Caco-2 (cell line): ENCODE measurements around the gene TFPT. TPM values are rescaled to one million over a fixed set of nuclear protein-coding genes. Genes with fewer than 3 reads are reported as not detected.

Source experiments
- BruUV-seq: library from RNA; stranded (reverse); fragments of 400-500 nt; replicated peaks from 2 replicates; lab custom pipeline; 2021; lab: Mats Ljungman, UMichigan
- CTCF ChIA-PET: fragments of 300-600 bp; sonication (Branson Sonifier 250); formaldehyde crosslinking; loops from one replicate; lab custom pipeline; 2022; ENCODE audit warnings: antibody characterized with exemption; lab: Charles Lee
- POLR2A ChIA-PET: fragments of 300-600 bp; sonication (Branson Sonifier 250); formaldehyde crosslinking; loops from one replicate; lab custom pipeline; 2022; ENCODE audit warnings: antibody characterized with exemption; lab: Charles Lee
- DNase-seq, 2 experiments: peaks; one replicate each; pipeline versions ENCODE4 v3.0.0 to v3.0.0-alpha.2; 2020 to 2022
- H3K27me3 ChIP-seq: replicated peaks from 2 replicates; pipeline ENCODE4 v1.6.0; 2011; ENCODE audit warnings: low read length; ENCODE audit not compliant: control insufficient read depth, insufficient read depth
- H3K36me3 ChIP-seq: 2 replicates; pipeline ENCODE4 v1.5.1; 2011; ENCODE audit warnings: low read length; ENCODE audit not compliant: control insufficient read depth, insufficient read depth
- H3K4me1 ChIP-seq: fragments of 250-450 bp; sonication (Bioruptor Pico); 2 replicates; pipeline ENCODE4 v1.5.1; 2020; ENCODE audit warnings: mild to moderate bottlenecking
- H3K4me3 ChIP-seq: 2 replicates; pipeline ENCODE4 v1.5.1; 2011; ENCODE audit warnings: low read depth, mild to moderate bottlenecking, control low read depth, low read length
- H3K9me3 ChIP-seq: fragments of 250-450 bp; sonication (Bioruptor Pico); 2 replicates; pipeline ENCODE4 v1.5.1; 2020; ENCODE audit warnings: mild to moderate bottlenecking, moderate library complexity
- H3K27ac Mint-ChIP-seq: one replicate; pipeline ENCODE4 v1.8.0; 2022; ENCODE audit warnings: mixed read lengths; ENCODE audit not compliant: unreplicated experiment
- H3K27me3 Mint-ChIP-seq: one replicate; pipeline ENCODE4 v1.8.0; 2022; ENCODE audit warnings: mixed read lengths; ENCODE audit not compliant: insufficient read depth, unreplicated experiment
- H3K36me3 Mint-ChIP-seq: one replicate; pipeline ENCODE4 v1.8.0; 2022; ENCODE audit warnings: mild to moderate bottlenecking, mixed read lengths; ENCODE audit not compliant: insufficient read depth, unreplicated experiment
- H3K4me1 Mint-ChIP-seq: one replicate; pipeline ENCODE4 v1.8.0; 2022; ENCODE audit warnings: low read depth, mixed read lengths; ENCODE audit not compliant: unreplicated experiment
- H3K4me3 Mint-ChIP-seq: one replicate; pipeline ENCODE4 v1.8.0; 2022; ENCODE audit warnings: mild to moderate bottlenecking, moderate library complexity, mixed read lengths; ENCODE audit not compliant: unreplicated experiment
- H3K9me3 Mint-ChIP-seq: one replicate; pipeline ENCODE4 v1.8.0; 2022; ENCODE audit warnings: mixed read lengths; ENCODE audit not compliant: unreplicated experiment
- intact Hi-C: fragments of 100-400 bp; cut with micrococcal nuclease; formaldehyde crosslinking; loops from one replicate; pipeline ENCODE4 v1.10.0; 2022; ENCODE audit not compliant: unreplicated experiment
- total RNA-seq: library from RNA; stranded (reverse); gene quantifications from 2 replicates; pipeline ENCODE4 v1.2.3, GENCODE V29; 2022
- TF ChIP-seq, protein P1 (sequence below), 2 experiments: fragments of 200-600 bp in 1 of 2; IDR thresholded peaks; 1 replicate in 1 of 2; 2 replicates in 1 of 2; pipeline versions ENCODE4 v1.5.1 to v1.8.0; 2011 to 2022; ENCODE audit warnings: antibody characterized with exemption in 1 of 2, control low read depth in 1 of 2, inconsistent platforms in 1 of 2, low read depth in 1 of 2, low read length in 1 of 2, mild to moderate bottlenecking in 1 of 2, moderate library complexity in 1 of 2; ENCODE audit not compliant: insufficient read depth in 1 of 2, severe bottlenecking in 1 of 2, unreplicated experiment in 1 of 2

The TFPT gene
- total RNA-seq, 1 experiment from 2014 or later, result 23.0 TPM

DNA sequence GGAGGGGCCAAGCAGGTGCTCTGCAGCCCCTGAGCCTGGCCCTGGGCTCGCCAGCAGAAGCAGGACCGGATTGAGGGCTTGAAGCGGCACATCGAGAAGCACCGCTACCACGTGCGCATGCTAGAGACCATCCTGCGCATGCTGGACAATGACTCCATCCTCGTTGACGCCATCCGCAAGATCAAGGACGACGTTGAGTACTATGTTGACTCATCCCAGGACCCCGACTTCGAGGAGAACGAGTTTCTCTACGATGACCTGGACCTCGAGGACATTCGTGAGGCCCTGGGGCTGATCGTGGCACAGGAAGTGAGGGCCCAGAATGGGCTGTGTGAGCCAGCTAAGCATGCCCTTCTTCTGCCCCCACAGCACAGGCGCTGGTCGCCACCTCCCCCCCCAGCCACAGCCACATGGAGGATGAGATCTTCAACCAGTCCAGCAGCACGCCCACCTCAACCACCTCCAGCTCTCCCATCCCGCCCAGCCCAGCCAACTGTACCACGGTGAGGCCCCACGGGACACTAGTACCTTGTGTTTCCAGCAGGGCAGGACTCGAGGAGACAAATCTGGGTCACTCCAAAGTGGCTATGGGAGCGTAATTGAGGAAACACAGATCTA, 30.2 kb upstream of the TFPT start:
- intact Hi-C loops, result no loop called here
- no peak overlapping the region for H3K4me3 ChIP-seq
- no peaks in the 10 kb centered on the region for H3K9me3 ChIP-seq
- no peaks in the 10 kb centered on the region for H3K4me1 ChIP-seq
- DNase-seq, result no peak
- no TSS peak for BruUV-seq
- CTCF ChIA-PET, result no interaction called here
- peaks cover 12% of the 10 kb centered on the region for H3K36me3 ChIP-seq
- Mint-ChIP-seq H3K27ac (no peak overlapping the region), H3K27me3 (no peaks in the 10 kb centered on the region), H3K9me3 (no peaks in the 10 kb centered on the region), H3K4me1 (no peaks in the 10 kb centered on the region), H3K4me3 (no peak overlapping the region), H3K36me3 (peaks cover 87% of the 10 kb centered on the region)
- POLR2A ChIA-PET, result interaction anchor here (0.6 kb wide), 1 partner anchor 8 kb away, joined by 3 read pairs; the partner anchor contains the start of gene CNOT3
- TF ChIP-seq, protein P1, sequence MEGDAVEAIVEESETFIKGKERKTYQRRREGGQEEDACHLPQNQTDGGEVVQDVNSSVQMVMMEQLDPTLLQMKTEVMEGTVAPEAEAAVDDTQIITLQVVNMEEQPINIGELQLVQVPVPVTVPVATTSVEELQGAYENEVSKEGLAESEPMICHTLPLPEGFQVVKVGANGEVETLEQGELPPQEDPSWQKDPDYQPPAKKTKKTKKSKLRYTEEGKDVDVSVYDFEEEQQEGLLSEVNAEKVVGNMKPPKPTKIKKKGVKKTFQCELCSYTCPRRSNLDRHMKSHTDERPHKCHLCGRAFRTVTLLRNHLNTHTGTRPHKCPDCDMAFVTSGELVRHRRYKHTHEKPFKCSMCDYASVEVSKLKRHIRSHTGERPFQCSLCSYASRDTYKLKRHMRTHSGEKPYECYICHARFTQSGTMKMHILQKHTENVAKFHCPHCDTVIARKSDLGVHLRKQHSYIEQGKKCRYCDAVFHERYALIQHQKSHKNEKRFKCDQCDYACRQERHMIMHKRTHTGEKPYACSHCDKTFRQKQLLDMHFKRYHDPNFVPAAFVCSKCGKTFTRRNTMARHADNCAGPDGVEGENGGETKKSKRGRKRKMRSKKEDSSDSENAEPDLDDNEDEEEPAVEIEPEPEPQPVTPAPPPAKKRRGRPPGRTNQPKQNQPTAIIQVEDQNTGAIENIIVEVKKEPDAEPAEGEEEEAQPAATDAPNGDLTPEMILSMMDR (IDR thresholded peaks at IDR 0.05; ENCODE audit: insufficient read depth in 1 of 2, low read depth in 1 of 2, low read length in 1 of 2, severe bottlenecking in 1 of 2, unreplicated experiment in 1 of 2), result no peak
- no peaks in the 10 kb centered on the region for H3K27me3 ChIP-seq

DNA sequence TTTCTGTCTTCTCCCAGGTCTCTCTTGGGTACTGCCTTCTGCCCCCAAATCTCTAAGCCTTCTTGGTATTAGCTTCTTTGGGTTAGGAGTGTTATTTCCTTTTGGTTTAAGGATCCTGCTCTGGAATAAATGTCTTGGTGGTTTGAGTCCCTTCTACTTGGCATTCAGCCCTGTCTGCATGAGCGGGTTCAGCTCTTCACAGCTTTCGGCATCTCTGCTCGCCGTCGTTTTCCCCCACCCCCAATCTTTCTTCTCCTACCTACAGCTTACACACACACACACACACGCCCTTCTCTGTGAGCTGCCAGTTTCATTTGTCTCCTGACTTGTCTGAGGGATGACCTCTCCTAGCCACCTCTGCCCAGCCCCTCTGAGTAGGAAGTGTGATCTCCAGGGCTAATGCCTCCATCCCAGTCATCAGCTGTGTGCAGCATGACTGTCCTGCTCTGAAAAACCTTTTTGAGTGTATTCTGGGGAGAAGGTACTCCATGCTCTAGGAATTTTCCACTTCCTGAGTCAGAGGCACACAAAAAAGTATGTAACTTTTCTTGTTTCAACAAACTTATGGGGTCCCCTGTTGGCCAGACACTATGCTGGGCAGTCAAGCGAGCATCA, 26.8 kb upstream of the TFPT start:
- Histone ChIP-seq H3K9me3 (no peaks in the 10 kb centered on the region), H3K4me3 (no peak overlapping the region), H3K4me1 (0 out of 2 replicates have a peak, but pooled peaks cover 4% of the 10 kb centered on the region), H3K36me3 (peaks cover 12% of the 10 kb centered on the region), H3K27me3 (no peaks in the 10 kb centered on the region)
- Mint-ChIP-seq H3K9me3 (no peaks in the 10 kb centered on the region), H3K27me3 (no peaks in the 10 kb centered on the region), H3K4me1 (no peaks in the 10 kb centered on the region), H3K36me3 (peaks cover 70% of the 10 kb centered on the region), H3K4me3 (no peak overlapping the region), H3K27ac (no peak overlapping the region)
- no TSS peak for BruUV-seq
- ChIA-PET POLR2A (no interaction called here), CTCF (no interaction called here)
- intact Hi-C loops, result no loop called here
- no peak for DNase-seq
- TF ChIP-seq, protein P1 (IDR thresholded peaks at IDR 0.05; ENCODE audit: insufficient read depth in 1 of 2, low read depth in 1 of 2, low read length in 1 of 2, severe bottlenecking in 1 of 2, unreplicated experiment in 1 of 2), result no peak

DNA sequence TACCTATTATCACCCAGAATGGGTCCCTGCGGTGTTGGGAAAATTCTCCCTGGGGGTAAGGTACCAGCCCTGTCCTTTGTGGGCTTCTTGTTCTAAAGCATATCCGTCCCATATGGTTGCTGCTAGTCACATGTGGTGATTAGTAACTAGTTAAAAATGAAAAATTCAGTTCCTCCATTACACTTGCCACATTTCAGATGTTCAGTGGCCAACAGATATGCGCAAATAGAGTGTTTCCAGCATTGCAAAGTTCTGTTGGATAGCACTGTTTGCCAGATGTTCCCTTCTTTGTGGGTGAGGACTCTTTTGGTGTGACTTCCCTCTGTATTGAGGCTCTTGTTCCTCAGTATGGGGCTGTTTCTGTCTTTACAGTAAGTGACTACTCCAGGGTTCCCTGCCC, 25.9 kb upstream of the TFPT start:
- POLR2A ChIA-PET, result no interaction called here
- no peak overlapping the region for H3K4me3 Mint-ChIP-seq

More for the DNA sequence above, 25.9 kb upstream of the TFPT start:
- Histone ChIP-seq H3K27me3 (no peaks in the 10 kb centered on the region), H3K4me1 (0 out of 2 replicates have a peak, but pooled peaks cover 4% of the 10 kb centered on the region), H3K36me3 (peaks cover 12% of the 10 kb centered on the region), H3K9me3 (no peaks in the 10 kb centered on the region), H3K4me3 (no peak overlapping the region)
- TF ChIP-seq, protein P1 (IDR thresholded peaks at IDR 0.05; ENCODE audit: insufficient read depth in 1 of 2, low read depth in 1 of 2, low read length in 1 of 2, severe bottlenecking in 1 of 2, unreplicated experiment in 1 of 2), result no peak
- CTCF ChIA-PET, result no interaction called here
- no peaks in the 10 kb centered on the region for H3K27me3 Mint-ChIP-seq
- DNase-seq, result no peak
- H3K9me3 Mint-ChIP-seq, result no peaks in the 10 kb centered on the region
- peaks cover 1% of the 10 kb centered on the region for H3K4me1 Mint-ChIP-seq
- intact Hi-C loops, result no loop called here
- peaks cover 70% of the 10 kb centered on the region for H3K36me3 Mint-ChIP-seq
- no TSS peak for BruUV-seq
- no peak overlapping the region for H3K27ac Mint-ChIP-seq
